GM12892 (cell line): Measurements from ENCODE around the gene MLH1.

Experiments used
- POLR2A ChIP-seq: IDR thresholded peaks from 2 replicates; pipeline ENCODE4 v1.6.1; 2011; ENCODE audit warnings: low read depth, low read length, control low read depth
- POLR2AphosphoS5 ChIP-seq: IDR thresholded peaks from 2 replicates; pipeline ENCODE4 v1.6.1; 2011; ENCODE audit warnings: low read depth, low read length, control low read depth
- TAF1 ChIP-seq: IDR thresholded peaks from 2 replicates; pipeline ENCODE4 v1.6.1; 2011; ENCODE audit warnings: low read depth, mild to moderate bottlenecking, control low read depth, low read length, borderline replicate concordance

- TF ChIP-seq POLR2A (no peak), POLR2AphosphoS5 (no peak), TAF1 (no peak)
Measured at GRCh38 chr3:37067577-37067976, 74.3 kb downstream of the MLH1 start.
